IPS-15b (cell line): ENCODE results near the gene STMN1.

Experiments used
- H3K27me3 ChIP-seq: one replicate; pipeline ENCODE4 v1.6.1; 2013; ENCODE audit warnings: low read length; ENCODE audit not compliant: control insufficient read depth, insufficient read depth
- H3K36me3 ChIP-seq: one replicate; pipeline ENCODE4 v1.6.1; 2013; ENCODE audit warnings: low read length; ENCODE audit not compliant: control insufficient read depth, insufficient read depth
- H3K4me1 ChIP-seq: one replicate; pipeline ENCODE4 v1.6.1; 2013; ENCODE audit warnings: mild to moderate bottlenecking, low read length; ENCODE audit not compliant: control insufficient read depth, insufficient read depth
- H3K4me3 ChIP-seq: one replicate; pipeline ENCODE4 v1.5.1; 2013; ENCODE audit warnings: low read depth, low read length
- H3K9ac ChIP-seq: one replicate; pipeline ENCODE4 v1.6.1; 2013; ENCODE audit warnings: low read depth, mild to moderate bottlenecking, low read length
- H3K9me3 ChIP-seq: one replicate; pipeline ENCODE4 v1.6.1; 2013; ENCODE audit warnings: mild to moderate bottlenecking, low read length; ENCODE audit not compliant: control insufficient read depth, insufficient read depth

The STMN1 gene

DNA sequence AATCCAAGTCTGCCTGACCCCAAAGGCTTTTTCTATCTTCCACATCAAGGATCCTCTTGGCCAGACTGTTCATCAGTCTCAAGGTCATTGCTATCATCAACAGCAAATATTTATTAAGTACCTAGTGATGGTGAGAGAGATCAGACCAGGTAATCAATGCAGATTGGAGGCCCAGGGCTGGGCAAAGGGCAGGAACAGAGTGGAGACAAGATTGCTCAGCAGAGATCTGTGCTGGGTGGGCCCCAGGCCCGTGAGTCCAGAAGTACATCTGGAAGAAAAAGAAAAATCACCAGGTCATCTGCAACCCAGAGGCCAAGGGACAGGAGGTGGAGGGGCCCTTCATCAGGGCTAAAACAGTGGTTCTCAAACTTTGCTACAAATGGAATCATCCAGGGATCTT lies 20.6 kb downstream of the STMN1 start:
- no peak overlapping the region for H3K4me3 ChIP-seq
- H3K9me3 ChIP-seq, result no peaks in the 10 kb centered on the region
- no peak overlapping the region for H3K9ac ChIP-seq
- H3K4me1 ChIP-seq, result no peaks in the 10 kb centered on the region
- H3K27me3 ChIP-seq, result peaks cover 1% of the 10 kb centered on the region
- no peaks in the 10 kb centered on the region for H3K36me3 ChIP-seq

DNA sequence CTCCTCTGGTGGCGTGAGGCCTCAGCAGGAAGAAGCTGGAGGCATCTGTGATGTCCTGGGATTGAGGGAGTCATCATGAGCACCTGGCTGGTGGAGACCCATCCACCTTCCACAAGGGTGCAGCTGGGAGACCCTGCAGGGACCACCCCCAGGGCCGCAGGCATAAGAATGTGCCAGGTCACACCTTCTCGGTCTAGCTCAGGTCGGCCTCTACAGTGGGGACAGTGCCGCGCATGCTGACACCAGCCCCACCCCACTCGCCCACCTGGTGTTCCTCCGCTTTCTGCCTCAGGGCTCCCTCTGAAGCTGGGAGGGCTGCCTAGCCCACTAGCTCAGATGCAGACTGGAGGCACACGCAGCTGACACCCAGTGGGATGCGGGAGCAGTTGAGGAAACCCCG lies 25.0 kb downstream of the STMN1 start:
- Histone ChIP-seq H3K9me3 (no peaks in the 10 kb centered on the region), H3K36me3 (no peaks in the 10 kb centered on the region), H3K4me1 (peaks cover 3% of the 10 kb centered on the region), H3K4me3 (no peak overlapping the region), H3K27me3 (peaks cover 17% of the 10 kb centered on the region), H3K9ac (no peak overlapping the region)

DNA sequence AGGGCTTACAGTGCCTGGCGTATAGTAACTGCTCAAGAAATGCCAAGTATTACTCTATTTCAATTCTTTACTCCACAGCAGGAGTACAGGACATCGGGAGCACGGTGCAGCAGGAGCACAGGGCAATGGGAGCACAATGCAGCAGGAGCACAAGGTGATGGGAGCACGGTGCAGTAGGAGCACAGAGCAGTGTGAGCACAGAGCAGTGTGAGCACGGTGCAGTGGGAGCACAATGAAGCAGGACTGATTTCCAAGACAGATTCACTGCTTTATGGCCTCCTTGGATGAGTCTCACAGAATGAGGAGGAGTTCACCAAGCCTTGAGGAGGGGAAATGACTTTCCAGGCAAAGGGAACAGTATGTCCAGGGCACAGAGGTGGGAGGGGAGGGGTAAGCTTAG lies 25.7 kb downstream of the STMN1 start:
- Histone ChIP-seq H3K27me3 (peaks cover 19% of the 10 kb centered on the region), H3K4me3 (no peak overlapping the region), H3K4me1 (peaks cover 3% of the 10 kb centered on the region), H3K9ac (no peak overlapping the region), H3K36me3 (no peaks in the 10 kb centered on the region), H3K9me3 (no peaks in the 10 kb centered on the region)

DNA sequence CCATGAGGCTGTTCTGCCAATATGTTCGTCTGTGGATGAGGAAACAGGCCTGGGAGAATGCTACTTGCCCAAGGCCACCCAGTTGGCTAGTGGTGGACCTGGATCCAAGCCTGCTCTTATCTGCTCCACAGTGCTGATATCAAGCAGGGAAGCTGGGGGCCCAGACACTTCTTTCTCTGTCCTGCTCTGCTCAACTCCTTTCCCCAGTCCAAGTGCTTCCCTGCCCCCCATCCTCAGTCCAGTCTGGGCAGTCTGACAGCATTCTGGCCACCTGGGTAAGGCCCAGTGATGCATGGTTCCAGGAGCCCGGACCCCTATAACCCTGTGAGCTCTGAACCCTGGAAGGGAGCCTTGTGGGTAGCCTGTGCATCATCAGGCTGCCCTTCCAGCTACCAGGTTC lies 26.5 kb downstream of the STMN1 start:
- Histone ChIP-seq H3K4me1 (peaks cover 4% of the 10 kb centered on the region), H3K9ac (no peak overlapping the region), H3K27me3 (peaks cover 20% of the 10 kb centered on the region), H3K4me3 (no peak overlapping the region), H3K9me3 (no peaks in the 10 kb centered on the region), H3K36me3 (no peaks in the 10 kb centered on the region)

DNA sequence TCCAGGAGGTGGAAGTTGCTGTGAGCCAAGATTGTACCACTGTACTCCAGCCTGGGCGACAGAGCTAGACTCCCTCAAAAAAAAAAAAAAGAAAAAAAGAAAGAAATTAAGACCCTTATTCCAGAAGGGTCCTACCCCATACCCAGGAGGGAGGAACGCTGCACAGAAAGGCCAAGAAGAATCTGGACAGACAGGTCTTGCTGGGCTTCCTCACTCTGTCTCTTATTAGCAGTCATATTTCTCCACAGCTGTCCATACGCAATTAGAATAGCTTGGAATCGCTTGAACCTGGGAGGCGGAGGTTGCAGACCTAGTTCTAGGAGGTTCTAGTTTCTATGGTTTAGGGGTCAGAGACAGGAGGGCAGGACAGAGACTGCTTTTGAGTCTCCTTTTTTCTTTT lies 27.5 kb downstream of the STMN1 start:
- Histone ChIP-seq H3K4me3 (no peak overlapping the region), H3K27me3 (peaks cover 21% of the 10 kb centered on the region), H3K4me1 (peaks cover 7% of the 10 kb centered on the region), H3K9ac (no peak overlapping the region), H3K36me3 (no peaks in the 10 kb centered on the region), H3K9me3 (no peaks in the 10 kb centered on the region)

DNA sequence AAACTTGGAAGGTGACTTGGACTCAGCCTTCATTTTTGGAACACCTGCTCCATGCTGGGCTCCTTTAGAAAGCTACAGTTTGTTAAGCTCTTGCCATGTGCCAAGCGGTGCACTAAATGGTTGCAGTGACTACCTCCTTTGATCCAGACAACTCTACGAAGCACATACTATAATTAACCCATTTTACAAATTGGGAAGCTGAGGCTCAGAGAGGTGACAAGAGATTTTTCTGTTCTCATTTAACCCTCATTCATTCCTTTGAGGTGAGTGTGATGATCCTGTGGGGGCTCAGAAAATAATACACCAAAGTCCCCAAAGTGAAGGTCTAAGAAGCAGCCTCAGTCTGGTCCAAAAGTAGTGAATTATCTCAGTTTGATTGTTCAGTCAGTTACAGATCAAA lies 29.1 kb downstream of the STMN1 start:
- Histone ChIP-seq H3K9ac (no peak overlapping the region), H3K36me3 (no peaks in the 10 kb centered on the region), H3K27me3 (peaks cover 21% of the 10 kb centered on the region), H3K4me1 (peaks cover 7% of the 10 kb centered on the region), H3K9me3 (no peaks in the 10 kb centered on the region), H3K4me3 (no peak overlapping the region)

DNA sequence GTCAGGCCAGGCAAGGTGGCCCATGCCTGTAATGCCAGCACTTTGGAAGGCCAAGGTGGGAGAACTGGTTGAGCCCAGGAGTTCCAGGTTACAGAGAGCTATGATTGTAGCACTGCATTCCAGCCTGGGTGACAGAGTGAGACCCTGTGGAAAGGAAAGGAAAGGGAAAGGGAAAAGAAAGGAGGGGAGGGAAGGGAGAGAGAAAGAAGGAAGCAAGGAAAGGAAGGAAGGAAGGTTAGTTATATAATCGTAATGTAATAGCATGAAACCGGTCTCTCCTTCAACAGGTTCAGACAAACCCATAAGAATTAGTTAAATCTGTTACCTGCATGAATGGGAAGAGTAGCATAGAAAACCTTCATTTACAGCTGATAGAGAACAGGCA lies 29.5 kb downstream of the STMN1 start:
- Histone ChIP-seq H3K4me1 (peaks cover 7% of the 10 kb centered on the region), H3K9me3 (no peaks in the 10 kb centered on the region), H3K4me3 (no peak overlapping the region), H3K36me3 (no peaks in the 10 kb centered on the region), H3K9ac (no peak overlapping the region), H3K27me3 (peaks cover 21% of the 10 kb centered on the region)

DNA sequence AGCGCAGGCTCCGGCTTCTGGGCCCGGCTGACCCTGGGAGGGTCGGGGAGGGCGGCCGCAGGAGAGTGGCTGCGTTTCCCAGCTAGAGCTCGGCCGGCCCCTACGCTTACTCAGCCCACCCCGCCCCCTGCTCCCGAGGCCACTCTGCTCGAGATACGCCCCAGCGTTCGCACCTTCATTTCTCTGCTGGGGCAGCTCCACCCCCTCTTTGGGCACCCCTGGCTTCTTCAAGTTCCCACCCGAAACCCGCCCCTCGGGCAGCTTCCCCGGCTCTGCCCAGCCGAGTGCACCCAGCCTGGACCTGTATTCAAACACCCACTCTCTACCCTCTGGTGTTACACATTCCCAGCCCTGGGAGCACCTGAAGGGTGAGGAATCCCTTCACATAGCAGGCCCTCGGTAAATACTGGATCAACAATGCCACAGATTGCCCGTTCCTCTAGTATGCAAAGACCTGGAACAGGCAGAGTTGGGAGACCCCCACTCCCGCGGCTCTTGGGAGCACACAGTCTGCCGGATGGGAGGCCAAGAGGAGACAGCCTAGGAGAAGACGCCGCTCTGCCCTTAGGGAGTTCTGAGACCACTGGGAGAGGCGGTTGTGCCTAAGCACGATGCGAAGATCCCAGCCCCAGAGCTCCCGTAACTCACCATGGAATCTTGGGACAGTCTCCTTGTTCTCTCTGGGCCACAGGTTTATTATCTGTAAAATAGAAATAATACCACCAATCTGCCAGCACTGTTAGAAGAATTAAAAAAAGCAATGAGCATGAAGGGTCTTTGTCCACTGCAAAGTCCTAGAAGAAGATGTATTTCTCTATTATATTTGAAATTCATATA lies 30.1 kb downstream of the STMN1 start:
- no peaks in the 10 kb centered on the region for H3K36me3 ChIP-seq
- peak overlapping the region; percentile 37 for H3K9ac ChIP-seq
- H3K4me3 ChIP-seq, result peak overlapping the region; percentile 62
- peaks cover 12% of the 10 kb centered on the region for H3K4me1 ChIP-seq
- peaks cover 21% of the 10 kb centered on the region for H3K27me3 ChIP-seq
- H3K9me3 ChIP-seq, result no peaks in the 10 kb centered on the region

DNA sequence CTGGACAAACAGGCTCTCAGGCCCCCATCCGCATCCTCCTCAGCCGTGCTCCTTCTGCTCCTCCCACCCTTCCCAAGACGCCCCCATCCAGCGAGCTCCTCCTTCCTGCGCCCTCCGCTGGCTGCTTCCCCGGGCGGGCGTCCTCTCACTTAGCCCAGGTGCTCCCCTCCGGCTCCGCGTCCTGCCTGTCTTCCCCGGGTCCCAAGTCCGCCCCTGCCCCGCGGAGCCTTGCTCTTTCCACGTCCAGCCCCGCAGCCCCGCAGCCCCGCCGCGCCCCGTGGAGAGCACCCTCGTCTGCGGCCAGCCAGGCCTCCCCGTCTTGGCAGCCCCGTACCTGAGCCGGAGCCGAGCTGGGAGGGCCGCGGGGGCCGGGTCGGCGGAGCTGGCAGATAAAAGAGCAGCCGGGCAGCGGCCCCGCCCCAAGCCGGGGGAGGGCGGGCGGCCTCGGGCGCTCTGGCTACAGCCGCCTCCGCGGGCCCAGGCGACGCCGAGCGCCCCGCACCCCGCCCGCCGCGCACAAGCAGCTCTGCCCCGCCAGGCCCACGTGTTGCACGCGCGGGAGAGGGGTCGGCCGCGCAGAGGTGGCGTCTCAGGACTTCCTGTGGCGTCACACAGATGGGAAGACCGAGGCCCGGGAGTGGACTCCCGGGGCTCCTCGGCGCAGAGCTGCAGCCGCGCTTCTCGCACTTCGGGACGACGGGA lies 30.9 kb downstream of the STMN1 start, which contains the start of gene PAQR7:
PAQR7 (minus strand) TSS at position 555 of the 702 bp plus-strand sequence. CDS start 11,869 bp downstream, outside the sequence.
- H3K9ac ChIP-seq, result peak within 1 kb of the TSS; percentile 70
- no peaks in the 10 kb centered on the region for H3K9me3 ChIP-seq
- H3K4me3 ChIP-seq, result peak within 1 kb of the TSS; percentile 62
- H3K36me3 ChIP-seq, result no peaks in the 10 kb centered on the region
- peaks cover 19% of the 10 kb centered on the region for H3K27me3 ChIP-seq
- H3K4me1 ChIP-seq, result peaks cover 16% of the 10 kb centered on the region

DNA sequence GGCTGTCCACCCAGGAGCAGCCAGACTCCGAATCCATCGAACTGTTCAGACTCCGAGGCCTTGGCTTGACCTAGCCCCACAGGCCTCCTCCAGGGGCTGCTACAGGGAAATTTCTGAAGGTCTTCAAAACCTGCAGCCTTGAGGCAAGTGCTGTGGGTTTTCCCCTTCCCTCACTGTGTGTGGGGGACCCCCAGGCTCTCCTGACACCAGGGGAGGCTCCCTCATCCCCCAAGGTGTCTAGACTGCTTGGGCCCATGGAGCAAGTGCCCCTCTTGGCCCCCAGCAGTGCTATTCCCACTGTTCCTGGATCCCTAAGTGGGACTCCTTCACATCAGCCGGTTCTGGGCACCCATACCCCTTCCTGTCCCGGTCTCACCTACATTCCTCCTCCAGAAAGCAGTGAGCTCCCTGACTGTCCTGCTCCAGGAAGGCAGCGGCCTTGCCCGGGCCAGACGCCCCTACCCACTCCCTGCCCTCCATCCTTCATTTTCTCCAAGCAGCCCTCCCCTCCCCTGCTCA lies 31.5 kb downstream of the STMN1 start:
- peak overlapping the region; percentile 70 for H3K9ac ChIP-seq
- H3K4me1 ChIP-seq, result peaks cover 16% of the 10 kb centered on the region
- H3K36me3 ChIP-seq, result no peaks in the 10 kb centered on the region
- H3K4me3 ChIP-seq, result peak overlapping the region; percentile 62
- H3K27me3 ChIP-seq, result peaks cover 19% of the 10 kb centered on the region
- H3K9me3 ChIP-seq, result no peaks in the 10 kb centered on the region

DNA sequence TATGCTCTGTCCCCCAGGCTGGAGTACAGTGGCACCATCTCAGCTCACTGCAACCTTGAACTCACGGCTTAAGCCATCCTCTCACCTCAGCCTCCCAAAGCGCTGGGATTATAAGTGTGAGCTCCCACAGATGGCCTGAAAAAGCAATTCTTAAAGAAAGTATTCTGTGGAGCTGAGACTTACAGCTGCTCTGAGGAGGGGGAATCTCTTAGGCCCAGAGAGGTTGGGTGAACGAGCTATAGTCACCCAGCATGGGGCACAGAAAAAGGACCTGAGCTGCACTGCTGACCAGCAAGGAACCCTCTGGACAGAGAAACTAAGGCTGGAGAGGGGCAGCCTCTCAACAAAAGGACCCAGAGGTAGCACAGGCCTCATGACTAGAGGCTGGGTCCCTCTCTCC lies 32.0 kb downstream of the STMN1 start:
- Histone ChIP-seq H3K9me3 (no peaks in the 10 kb centered on the region), H3K4me1 (peaks cover 16% of the 10 kb centered on the region), H3K36me3 (no peaks in the 10 kb centered on the region), H3K4me3 (peak overlapping the region; percentile 62), H3K9ac (no peak overlapping the region), H3K27me3 (peaks cover 17% of the 10 kb centered on the region)

DNA sequence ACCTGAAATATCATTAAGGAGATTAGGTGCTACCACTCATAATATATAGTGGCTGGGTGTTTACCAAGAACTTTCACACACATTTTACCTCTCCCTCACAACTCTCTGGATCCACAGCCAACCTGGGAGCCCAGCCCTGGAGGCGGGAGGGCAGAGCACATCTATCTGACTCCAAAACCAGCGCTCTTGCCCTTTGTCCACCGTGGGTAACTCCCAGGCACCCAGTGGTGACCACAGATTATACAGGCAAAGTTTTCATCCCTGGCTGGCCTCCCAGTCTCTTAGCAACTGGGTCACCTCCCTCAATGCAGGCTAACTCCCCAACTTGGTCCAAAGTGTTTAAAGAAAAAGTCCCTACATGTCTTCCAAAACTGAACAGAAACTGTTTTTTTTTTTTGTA lies 33.1 kb downstream of the STMN1 start:
- peaks cover 14% of the 10 kb centered on the region for H3K27me3 ChIP-seq
- H3K9ac ChIP-seq, result no peak overlapping the region
- no peaks in the 10 kb centered on the region for H3K36me3 ChIP-seq
- no peaks in the 10 kb centered on the region for H3K9me3 ChIP-seq
- no peak overlapping the region for H3K4me3 ChIP-seq
- H3K4me1 ChIP-seq, result peaks cover 16% of the 10 kb centered on the region
